ENCODE data around the gene GBX2. TPM values are rescaled to one million over a fixed set of nuclear protein-coding genes. Genes with fewer than 3 reads are reported as not detected.

Gene GBX2
- total and polyA plus RNA-seq, 2 of the 13 experiments (the other 11 are each of a cell fraction or from before 2014, with no cell fraction given), result not detected

- TF ChIP-seq MYPOP (CRISPR knock-in tag; IDR thresholded peaks at IDR 0.05) (peak; percentile 53; the same call in 1 of the 2 replicates), PRMT3 (CRISPR knock-in tag; IDR thresholded peaks at IDR 0.05; ENCODE audit: borderline replicate concordance, low read depth) (no peak), ZNF781 (CRISPR knock-in tag; IDR thresholded peaks at IDR 0.05; ENCODE audit: borderline replicate concordance, not compliant biosample characterization) (no peak), STAG1 (CRISPR knock-in tag; IDR thresholded peaks at IDR 0.05) (peak; percentile 66), ARID5B (CRISPR knock-in tag; IDR thresholded peaks at IDR 0.05) (peak; percentile 11; the same call in 1 of the 2 replicates), SOX6 (IDR thresholded peaks at IDR 0.05) (no peak), SOX6 (CRISPR knock-in tag; IDR thresholded peaks at IDR 0.05) (peak; percentile 39; the same call in 1 of the 2 replicates), DNMT1 (CRISPR knock-in tag; IDR thresholded peaks at IDR 0.05) (no peak), HNRNPL (IDR thresholded peaks at IDR 0.05; ENCODE audit: low read depth, low read length) (0 out of 2 replicates have a peak, but pooled peaks have one; percentile 28), SOX13 (IDR thresholded peaks at IDR 0.05) (0 out of 2 replicates have a peak, but pooled peaks have one; percentile 21), SOX13 (CRISPR knock-in tag; conservative IDR thresholded peaks at IDR 0.05 in 1 of 2, IDR thresholded peaks at IDR 0.05 in 1 of 2) (0 out of 4 replicates have a peak, but pooled peaks of 1 of the 2 experiments have one; percentile 12), SNAPC5 (CRISPR knock-in tag; IDR thresholded peaks at IDR 0.05; ENCODE audit: borderline replicate concordance) (no peak), ARHGAP35 (CRISPR knock-in tag; IDR thresholded peaks at IDR 0.05; ENCODE audit: borderline replicate concordance) (no peak), ZNF777 (CRISPR knock-in tag; IDR thresholded peaks at IDR 0.05) (peak; percentile 58; the same call in 1 of the 2 replicates), MAX (IDR thresholded peaks at IDR 0.05) (peak; percentile 57; the same call in 1 of the 2 replicates), IRX3 (CRISPR knock-in tag; IDR thresholded peaks at IDR 0.05; ENCODE audit: borderline replicate concordance, low read depth) (no peak), SRSF1 (optimal IDR thresholded peaks at IDR 0.05; ENCODE audit: low read depth, low read length) (peak; percentile 32), ZFX (CRISPR knock-in tag; IDR thresholded peaks at IDR 0.05; ENCODE audit: low read depth) (0 out of 2 replicates have a peak, but pooled peaks have one; percentile 10), HOXA3 (CRISPR knock-in tag; IDR thresholded peaks at IDR 0.05) (peak; percentile 21; the same call in 1 of the 2 replicates), CTCF (CRISPR knock-in tag; IDR thresholded peaks at IDR 0.05) (peak; percentile 88), MYC (CRISPR knock-in tag; IDR thresholded peaks at IDR 0.05; ENCODE audit: borderline replicate concordance) (no peak)
Measured at GRCh38 chr2:236177967-236178889, 10.0 kb upstream of the GBX2 start (continued).
